Measurements from ENCODE around the gene KLF8.

DNA sequence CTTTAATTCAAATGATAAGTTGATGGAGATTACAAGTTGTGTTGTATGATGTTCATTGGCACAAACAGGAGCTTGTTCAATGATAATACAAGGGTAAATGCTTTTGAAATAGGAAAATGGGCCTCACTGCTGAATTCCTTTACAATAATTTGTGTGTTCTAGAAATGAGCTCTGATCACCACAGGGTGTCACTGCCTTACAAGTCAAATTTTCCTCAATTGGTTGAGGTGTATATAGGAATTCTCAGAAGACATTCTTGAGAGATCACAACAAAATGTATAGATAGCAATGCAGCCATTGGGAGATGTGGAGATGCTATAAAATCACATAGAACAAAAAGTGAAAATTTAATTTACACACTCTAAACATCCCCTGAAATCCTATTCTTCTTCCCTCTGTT is 49.6 kb downstream of the KLF8 start:
- TF ChIP-seq FOXM1 (IDR thresholded peaks at IDR 0.05; ENCODE audit: borderline replicate concordance) (no peak), FOXK2 (IDR thresholded peaks at IDR 0.05) (no peak), NFRKB (IDR thresholded peaks at IDR 0.05) (no peak)
